Measurements from ENCODE around the gene SEC22C. TPM values are rescaled to one million over a fixed set of nuclear protein-coding genes. Genes with fewer than 3 reads are reported as not detected.

SEC22C gene
- total RNA-seq, 6 donors from 2014 or later: 36.3 to 59.7 (median 50.6) TPM

DNA sequence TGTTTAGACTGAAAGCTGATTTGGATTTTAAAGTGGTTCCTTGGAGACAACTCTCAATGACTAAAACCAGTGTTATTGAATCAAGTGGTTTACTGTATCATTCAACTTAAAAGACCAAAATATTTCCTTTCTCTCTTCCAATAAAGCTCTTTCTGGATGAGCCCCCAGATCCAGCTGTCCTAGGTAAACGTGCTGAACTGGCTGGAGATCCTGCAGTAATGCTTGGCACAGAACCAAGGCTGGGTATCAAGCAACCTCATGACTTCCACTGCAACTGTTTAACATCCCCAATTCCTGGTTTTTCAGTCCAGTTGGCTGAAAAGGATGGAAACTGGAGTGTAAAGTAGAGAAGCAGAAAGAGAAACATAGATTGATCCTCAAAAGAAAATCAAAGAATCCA lies 28.9 kb downstream of the SEC22C start:
- Histone ChIP-seq H3K4me3 (no peak overlapping the region), H3K27ac (peak overlapping the region in 2 of 4 donors; percentile 73 to 86), H3K9me3 (no peaks in the 10 kb centered on the region), H3K27me3 (no peaks in the 10 kb centered on the region), H3K36me3 (peaks cover 28 to 78% (median 42%) of the 10 kb centered on the region in 4 donors), H3K4me1 (peaks cover 13 to 22% (median 14%) of the 10 kb centered on the region in 4 donors)
- TF ChIP-seq POLR2AphosphoS5 (IDR thresholded peaks at IDR 0.05) (no peak), POLR2A (IDR thresholded peaks at IDR 0.05) (no peak), EP300 (IDR thresholded peaks at IDR 0.05) (no peak)
- TF ChIP-seq, protein P1, sequence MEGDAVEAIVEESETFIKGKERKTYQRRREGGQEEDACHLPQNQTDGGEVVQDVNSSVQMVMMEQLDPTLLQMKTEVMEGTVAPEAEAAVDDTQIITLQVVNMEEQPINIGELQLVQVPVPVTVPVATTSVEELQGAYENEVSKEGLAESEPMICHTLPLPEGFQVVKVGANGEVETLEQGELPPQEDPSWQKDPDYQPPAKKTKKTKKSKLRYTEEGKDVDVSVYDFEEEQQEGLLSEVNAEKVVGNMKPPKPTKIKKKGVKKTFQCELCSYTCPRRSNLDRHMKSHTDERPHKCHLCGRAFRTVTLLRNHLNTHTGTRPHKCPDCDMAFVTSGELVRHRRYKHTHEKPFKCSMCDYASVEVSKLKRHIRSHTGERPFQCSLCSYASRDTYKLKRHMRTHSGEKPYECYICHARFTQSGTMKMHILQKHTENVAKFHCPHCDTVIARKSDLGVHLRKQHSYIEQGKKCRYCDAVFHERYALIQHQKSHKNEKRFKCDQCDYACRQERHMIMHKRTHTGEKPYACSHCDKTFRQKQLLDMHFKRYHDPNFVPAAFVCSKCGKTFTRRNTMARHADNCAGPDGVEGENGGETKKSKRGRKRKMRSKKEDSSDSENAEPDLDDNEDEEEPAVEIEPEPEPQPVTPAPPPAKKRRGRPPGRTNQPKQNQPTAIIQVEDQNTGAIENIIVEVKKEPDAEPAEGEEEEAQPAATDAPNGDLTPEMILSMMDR (IDR thresholded peaks at IDR 0.05): no peak
- 25 to 29% methylated on average over 1 of the region's 1 CpG for WGBS, 2 donors
- DNase-seq: no peak
- no peak for ATAC-seq (ENCODE audit: low FRiP score in 2 of 2)

DNA sequence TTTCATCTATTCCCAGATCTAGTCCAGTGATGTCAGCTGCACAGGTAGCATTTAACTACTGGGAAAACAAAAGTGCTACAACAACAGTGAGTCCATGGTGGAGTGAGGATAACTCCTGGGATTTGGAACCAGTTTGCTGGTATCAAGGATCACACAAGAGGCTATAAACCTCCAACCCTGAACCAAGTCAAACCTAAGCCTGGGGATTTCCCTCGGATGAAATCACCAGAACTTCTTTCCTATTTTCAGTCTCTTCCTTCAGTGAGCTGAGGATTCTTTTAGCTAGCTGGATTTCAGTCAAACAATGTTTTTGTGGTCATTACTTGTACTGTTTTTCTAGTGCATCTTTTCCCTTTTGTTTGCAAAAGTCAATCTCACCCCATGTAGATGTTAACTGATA lies 31.5 kb downstream of the SEC22C start:
- ATAC-seq (ENCODE audit: low FRiP score in 2 of 2) (no peak), DNase-seq (no peak)
- no peak overlapping the region for H3K4me3 ChIP-seq
- 36 to 71% methylated on average over 1 of the region's 1 CpG for WGBS, 2 donors
- peak overlapping the region in 1 of 4 donors; percentile 13 for H3K27ac ChIP-seq
- peaks cover 26 to 32% (median 29%) of the 10 kb centered on the region in 4 donors for H3K4me1 ChIP-seq
- H3K27me3 ChIP-seq: no peaks in the 10 kb centered on the region
- H3K36me3 ChIP-seq: peaks cover 20 to 52% (median 23%) of the 10 kb centered on the region in 4 donors
- no peaks in the 10 kb centered on the region for H3K9me3 ChIP-seq
- TF ChIP-seq POLR2AphosphoS5 (IDR thresholded peaks at IDR 0.05) (no peak), EP300 (IDR thresholded peaks at IDR 0.05) (no peak)

DNA sequence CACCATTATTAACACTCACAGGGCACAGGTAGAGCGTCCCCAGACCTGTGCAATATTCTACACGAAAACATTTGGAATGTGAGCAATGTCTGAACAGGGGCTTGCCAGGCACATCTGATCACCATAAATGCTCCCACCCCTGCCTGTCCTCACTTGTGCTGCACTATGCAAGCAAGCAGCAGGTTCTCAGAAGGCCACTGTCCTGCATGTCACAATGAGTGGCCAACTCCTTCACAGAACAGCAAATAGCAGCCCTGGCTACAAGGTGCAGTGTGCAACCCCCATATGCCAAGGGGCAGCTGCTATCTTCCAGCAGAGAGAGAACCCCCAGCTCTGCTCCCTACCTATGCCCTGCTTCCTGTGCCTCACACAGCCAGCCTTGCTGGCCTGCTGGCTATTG lies 32.6 kb downstream of the SEC22C start:
- Histone ChIP-seq H3K27me3 (no peaks in the 10 kb centered on the region), H3K4me3 (no peak overlapping the region), H3K9me3 (no peaks in the 10 kb centered on the region), H3K36me3 (peaks cover 12 to 41% (median 17%) of the 10 kb centered on the region in 4 donors), H3K4me1 (peaks cover 36 to 40% (median 38%) of the 10 kb centered on the region in 4 donors), H3K27ac (peak overlapping the region in 1 of 4 donors; percentile 0)
- DNase-seq: no peak
- TF ChIP-seq POLR2AphosphoS5 (IDR thresholded peaks at IDR 0.05): no peak
- TF ChIP-seq EP300 (IDR thresholded peaks at IDR 0.05): no peak
- TF ChIP-seq, protein P1 (IDR thresholded peaks at IDR 0.05): no peak
- no peak for TF ChIP-seq POLR2A (IDR thresholded peaks at IDR 0.05)
- WGBS, 2 donors: 89 to 96% methylated on average over 2 of the region's 2 CpGs
- no peak for ATAC-seq (ENCODE audit: low FRiP score in 2 of 2)

DNA sequence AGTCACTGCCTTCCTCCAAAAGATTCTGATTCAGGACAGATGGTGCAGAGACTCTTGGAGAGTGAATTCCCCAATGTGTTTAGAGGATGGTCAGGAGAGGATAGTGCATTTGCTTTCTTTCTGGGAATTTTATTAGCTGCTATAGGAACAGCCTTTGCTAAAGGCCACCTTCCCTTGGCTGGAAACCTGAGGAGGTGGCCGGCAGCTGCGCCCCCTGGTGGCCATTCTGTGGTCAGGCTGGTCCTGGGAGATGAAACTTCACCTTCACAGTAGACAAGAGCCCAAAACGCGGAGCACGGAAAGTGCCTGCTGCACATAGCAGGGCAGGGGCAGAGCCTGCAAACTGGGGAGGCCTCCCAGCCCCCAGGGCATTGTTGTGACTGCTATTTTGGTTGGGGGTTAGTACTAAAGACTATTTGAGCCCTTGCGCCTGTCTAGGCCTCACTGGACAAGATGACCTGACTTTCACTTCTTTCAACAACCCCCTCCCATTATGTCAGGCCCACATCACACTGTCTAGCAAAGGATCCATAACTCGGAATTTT lies 34.3 kb downstream of the SEC22C start:
- peak overlapping the region; percentile 45 to 92 (median 88) for H3K27ac ChIP-seq
- peaks cover 50 to 55% (median 53%) of the 10 kb centered on the region in 4 donors for H3K4me1 ChIP-seq
- TF ChIP-seq, protein P1 (IDR thresholded peaks at IDR 0.05): peak; percentile 88 to 92 (median 90)
- TF ChIP-seq POLR2A (IDR thresholded peaks at IDR 0.05): no peak
- ATAC-seq (ENCODE audit: low FRiP score in 2 of 2): peak in 1 of 2 donors; percentile 76
- no peak overlapping the region for H3K4me3 ChIP-seq
- no peaks in the 10 kb centered on the region for H3K27me3 ChIP-seq
- peaks cover 0 to 26% (median 4%) of the 10 kb centered on the region in 4 donors for H3K36me3 ChIP-seq
- no peaks in the 10 kb centered on the region for H3K9me3 ChIP-seq
- DNase-seq: peak; percentile 82 to 93
- WGBS, 2 donors: 40 to 46% methylated on average over 4 to 7 of the region's 7 CpGs

DNA sequence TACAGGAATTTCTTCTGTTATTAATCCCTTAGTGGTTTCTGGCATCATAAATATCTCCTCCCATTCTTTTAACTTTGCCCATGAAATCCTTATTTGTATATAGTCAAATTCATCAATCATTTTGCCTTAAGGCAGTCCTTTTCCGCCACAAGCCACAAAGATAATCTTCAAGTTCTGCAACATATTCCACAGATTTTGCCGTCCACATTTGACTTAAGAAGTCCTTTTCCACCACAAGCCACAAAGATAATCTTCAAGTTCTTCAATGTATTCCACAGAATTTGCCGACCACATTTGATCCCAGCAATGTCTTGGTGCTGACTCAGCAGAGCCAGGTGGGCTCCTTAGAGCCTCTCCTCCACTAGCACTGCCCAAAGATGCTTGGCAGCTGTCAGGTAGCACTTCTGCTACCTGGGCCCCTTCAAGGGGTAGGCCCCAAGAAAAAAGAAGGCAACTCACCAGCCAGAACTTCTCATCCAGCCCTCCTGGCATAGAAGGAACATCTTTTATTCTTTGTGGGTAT lies 35.0 kb downstream of the SEC22C start:
- DNase-seq: peak in 1 of 2 donors; percentile 11
- WGBS, 2 donors: 83 to 98% methylated on average over 3 of the region's 3 CpGs
- H3K27me3 ChIP-seq: no peaks in the 10 kb centered on the region
- H3K9me3 ChIP-seq: no peaks in the 10 kb centered on the region
- TF ChIP-seq POLR2AphosphoS5 (IDR thresholded peaks at IDR 0.05): no peak
- H3K36me3 ChIP-seq: peaks cover 0 to 19% (median 3%) of the 10 kb centered on the region in 4 donors
- H3K27ac ChIP-seq: peak overlapping the region; percentile 45 to 92 (median 88)
- no peak for ATAC-seq (ENCODE audit: low FRiP score in 2 of 2)
- no peak overlapping the region for H3K4me3 ChIP-seq
- H3K4me1 ChIP-seq: peaks cover 53 to 62% (median 59%) of the 10 kb centered on the region in 4 donors
